Body of pancreas (tissue), 4 donors: ENCODE measurements around the gene ADARB1.

ENCODE experiments used
- CTCF ChIP-seq, 7 experiments: fragments of 450-650 bp in 4 of 7; fragments of 200-600 bp in 3 of 7; sonication (generic) in 3 of 7; IDR thresholded peaks; one replicate each; pipeline ENCODE4 v1.5.1; 2016 to 2019; ENCODE audit warnings: antibody characterized with exemption in 7 of 7
- POLR2A ChIP-seq, 3 donors: fragments of 450-650 bp; IDR thresholded peaks; one replicate each; pipeline ENCODE4 v1.6.1; 2016; ENCODE audit warnings: antibody characterized with exemption in 3 of 3, mild to moderate bottlenecking in 2 of 3

DNA sequence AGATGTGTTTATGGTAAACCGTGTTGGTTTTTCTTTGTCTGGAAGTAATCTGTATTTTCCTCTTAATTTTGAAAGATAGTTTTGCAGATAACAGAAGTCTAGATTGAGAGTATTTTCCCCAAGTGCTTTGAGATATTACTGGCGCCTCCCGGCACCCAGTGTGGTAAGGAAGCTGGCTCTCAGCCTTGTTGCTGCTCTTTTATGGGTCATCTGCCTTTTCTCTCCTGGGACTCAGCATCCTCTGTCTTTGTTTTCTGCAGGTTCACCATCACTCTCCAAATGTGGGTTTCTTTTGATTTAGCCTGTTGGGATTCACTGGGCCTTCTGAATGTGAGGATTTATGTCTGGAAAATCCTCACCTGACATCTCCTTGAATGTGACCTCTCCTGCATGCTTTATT is 175.9 kb downstream of the ADARB1 start:
- TF ChIP-seq POLR2A (IDR thresholded peaks at IDR 0.05) (no peak), CTCF (IDR thresholded peaks at IDR 0.05) (no peak)
